NCI-H2081 (cell line): Measurements from ENCODE around the gene ITGA6.

ENCODE experiments used
- DNase-seq, 2 experiments: peaks; one replicate each; lab custom pipeline; 2025; lab: John Stamatoyannopoulos, UW

The ITGA6 gene

GRCh38 chr2:172427256-172427989, at the start of gene ITGA6:
Gene ITGA6 (plus strand): TSS chr2:172427586.
- peak; percentile 68 to 82 for DNase-seq

- DNase-seq, result no peak
These were observed 46.7 kb upstream of the ITGA6 start for GRCh38 chr2:172380436-172381274.

GRCh38 chr2:172381275-172382027, 45.9 kb upstream of the ITGA6 start:
- DNase-seq, result no peak

GRCh38 chr2:172387361-172387760, 40.0 kb upstream of the ITGA6 start:
- DNase-seq, result no peak

GRCh38 chr2:172389685-172390339, 37.6 kb upstream of the ITGA6 start:
- DNase-seq, result no peak

- no peak for DNase-seq
These were observed 33.4 kb upstream of the ITGA6 start for GRCh38 chr2:172394002-172394401.

GRCh38 chr2:172395503-172395902, 31.9 kb upstream of the ITGA6 start:
- no peak for DNase-seq

GRCh38 chr2:172397148-172397834, 30.1 kb upstream of the ITGA6 start:
- DNase-seq, result no peak

- DNase-seq, result no peak
These were observed 28.9 kb upstream of the ITGA6 start for GRCh38 chr2:172398440-172398839.

- DNase-seq, result no peak
These were observed 27.6 kb upstream of the ITGA6 start for GRCh38 chr2:172399765-172400164.

GRCh38 chr2:172402198-172402597, 25.2 kb upstream of the ITGA6 start:
- DNase-seq, result no peak

- no peak for DNase-seq
These were observed 24.0 kb upstream of the ITGA6 start for GRCh38 chr2:172403402-172403801.

- DNase-seq, result no peak
These were observed 23.4 kb upstream of the ITGA6 start for GRCh38 chr2:172403881-172404468.

- DNase-seq, result no peak
These were observed 22.6 kb upstream of the ITGA6 start for GRCh38 chr2:172404824-172405223.

- DNase-seq, result no peak
These were observed 21.7 kb upstream of the ITGA6 start for GRCh38 chr2:172405673-172406072.

- peak; percentile 73 to 91 for DNase-seq
These were observed 19.1 kb upstream of the ITGA6 start for GRCh38 chr2:172408143-172408766.

GRCh38 chr2:172409042-172409441, 18.3 kb upstream of the ITGA6 start:
- DNase-seq, result no peak

- no peak for DNase-seq
These were observed 14.3 kb upstream of the ITGA6 start for GRCh38 chr2:172412984-172413492.

- DNase-seq, result no peak
These were observed 12.1 kb upstream of the ITGA6 start for GRCh38 chr2:172415157-172415864.

GRCh38 chr2:172415865-172416183, 11.6 kb upstream of the ITGA6 start:
- no peak for DNase-seq
